ENCODE measurements around the gene LRRC14B. TPM values are rescaled to one million over a fixed set of nuclear protein-coding genes. Genes with fewer than 3 reads are reported as not detected.
A peak's percentile ranks its signal among the peaks of the same experiment; 100 is the strongest.
"Not testable (repeated sequence)": the region's sequence is repeated elsewhere in the genome, so short reads cannot be mapped to it uniquely, and the experiment has no call there.

LRRC14B gene
- total and polyA plus RNA-seq, 2 donors from 2014 or later = not detected

GRCh38 chr5:196350-196749 is 5.1 kb downstream of the LRRC14B start:
- intact Hi-C loops (cut with DNase I) = no loop called here
- no peaks in the 10 kb centered on the region for H3K9me3 ChIP-seq (ENCODE audit: control insufficient read depth in 2 of 3, insufficient read depth in 1 of 3, low read length in 3 of 3)
- no peaks in the 10 kb centered on the region for H3K4me1 ChIP-seq (ENCODE audit: control insufficient read depth in 2 of 3, insufficient read depth in 2 of 3, low read depth in 1 of 3, low read length in 3 of 3)
- DNase-seq (peak in 1 of 5 donors; percentile 51), FAIRE-seq (no peak)
- H3K27ac ChIP-seq (ENCODE audit: low read depth in 2 of 2, low read length in 2 of 2) = no peak overlapping the region
- no peaks in the 10 kb centered on the region for H3K27me3 ChIP-seq (ENCODE audit: control insufficient read depth, insufficient read depth, low read length)
- no peak overlapping the region for H3K4me3 ChIP-seq (ENCODE audit: low read length in 3 of 3)
- no peaks in the 10 kb centered on the region for H3K36me3 ChIP-seq (ENCODE audit: control insufficient read depth in 2 of 3, insufficient read depth in 3 of 3, low read length in 3 of 3)
- H3K9ac ChIP-seq (ENCODE audit: low read length in 3 of 3) = no peak overlapping the region
- TF ChIP-seq CTCF (IDR thresholded peaks at IDR 0.05; ENCODE audit: borderline replicate concordance, extremely low read depth, insufficient read depth) = no peak

GRCh38 chr5:197031-197430 is 5.7 kb downstream of the LRRC14B start:
- H3K9ac ChIP-seq (ENCODE audit: low read length in 3 of 3); H3K27ac ChIP-seq (ENCODE audit: low read depth in 2 of 2, low read length in 2 of 2); H3K4me3 ChIP-seq (ENCODE audit: low read length in 3 of 3); intact Hi-C loops (cut with DNase I); H3K36me3 ChIP-seq (ENCODE audit: control insufficient read depth in 2 of 3, insufficient read depth in 3 of 3, low read length in 3 of 3); FAIRE-seq; H3K27me3 ChIP-seq (ENCODE audit: control insufficient read depth, insufficient read depth, low read length); H3K9me3 ChIP-seq (ENCODE audit: control insufficient read depth in 2 of 3, insufficient read depth in 1 of 3, low read length in 3 of 3); H3K4me1 ChIP-seq (ENCODE audit: control insufficient read depth in 2 of 3, insufficient read depth in 2 of 3, low read depth in 1 of 3, low read length in 3 of 3): not testable (repeated sequence)
- DNase-seq = peak in 3 of 5 donors; percentile 49 to 70 (median 50)

- H3K36me3 ChIP-seq (ENCODE audit: control insufficient read depth in 2 of 3, insufficient read depth in 3 of 3, low read length in 3 of 3) = no peaks in the 10 kb centered on the region
- DNase-seq (peak in 1 of 5 donors; percentile 41), FAIRE-seq (no peak)
- no peaks in the 10 kb centered on the region for H3K4me1 ChIP-seq (ENCODE audit: control insufficient read depth in 2 of 3, insufficient read depth in 2 of 3, low read depth in 1 of 3, low read length in 3 of 3)
- H3K27ac ChIP-seq (ENCODE audit: low read depth in 2 of 2, low read length in 2 of 2) = no peak overlapping the region
- H3K9ac ChIP-seq (ENCODE audit: low read length in 3 of 3) = no peak overlapping the region
- TF ChIP-seq CTCF (IDR thresholded peaks at IDR 0.05; ENCODE audit: borderline replicate concordance, extremely low read depth, insufficient read depth) = no peak
- H3K4me3 ChIP-seq (ENCODE audit: low read length in 3 of 3) = no peak overlapping the region
- H3K9me3 ChIP-seq (ENCODE audit: control insufficient read depth in 2 of 3, insufficient read depth in 1 of 3, low read length in 3 of 3) = no peaks in the 10 kb centered on the region
- intact Hi-C loops (cut with DNase I) = no loop called here
- no peaks in the 10 kb centered on the region for H3K27me3 ChIP-seq (ENCODE audit: control insufficient read depth, insufficient read depth, low read length)
These were observed 6.7 kb downstream of the LRRC14B start for GRCh38 chr5:197892-198489.

GRCh38 chr5:198516-199196 is 7.4 kb downstream of the LRRC14B start:
- FAIRE-seq = no peak
- Histone ChIP-seq H3K36me3 (ENCODE audit: control insufficient read depth in 2 of 3, insufficient read depth in 3 of 3, low read length in 3 of 3) (peaks cover 0 to 3% (median 2%) of the 10 kb centered on the region in 3 donors), H3K4me1 (ENCODE audit: control insufficient read depth in 2 of 3, insufficient read depth in 2 of 3, low read depth in 1 of 3, low read length in 3 of 3) (no peaks in the 10 kb centered on the region), H3K27me3 (ENCODE audit: control insufficient read depth, insufficient read depth, low read length) (no peaks in the 10 kb centered on the region), H3K9ac (ENCODE audit: low read length in 3 of 3) (no peak overlapping the region), H3K27ac (ENCODE audit: low read depth in 2 of 2, low read length in 2 of 2) (no peak overlapping the region), H3K9me3 (ENCODE audit: control insufficient read depth in 2 of 3, insufficient read depth in 1 of 3, low read length in 3 of 3) (no peaks in the 10 kb centered on the region), H3K4me3 (ENCODE audit: low read length in 3 of 3) (no peak overlapping the region)
- intact Hi-C loops (cut with DNase I) = no loop called here
- DNase-seq = no peak
- TF ChIP-seq CTCF (IDR thresholded peaks at IDR 0.05; ENCODE audit: borderline replicate concordance, extremely low read depth, insufficient read depth) = no peak

Measured in kidney (tissue), 14 donors.